Esophagus squamous epithelium (tissue), 4 donors: ENCODE measurements around the gene TECPR2.

Source experiments
- POLR2A ChIP-seq, 4 donors: fragments of 450-650 bp; IDR thresholded peaks; one replicate each; pipeline ENCODE4 v1.6.1; 2017; ENCODE audit warnings: antibody characterized with exemption in 4 of 4, mild to moderate bottlenecking in 4 of 4, moderate library complexity in 3 of 4
- TF ChIP-seq, protein P1 (sequence below), 6 experiments: fragments of 450-650 bp in 4 of 6; fragments of 200-600 bp in 2 of 6; sonication (generic) in 2 of 6; IDR thresholded peaks; one replicate each; pipeline ENCODE4 v1.5.1; 2016 to 2019; ENCODE audit warnings: antibody characterized with exemption in 6 of 6, mild to moderate bottlenecking in 4 of 6, moderate library complexity in 4 of 6

DNA sequence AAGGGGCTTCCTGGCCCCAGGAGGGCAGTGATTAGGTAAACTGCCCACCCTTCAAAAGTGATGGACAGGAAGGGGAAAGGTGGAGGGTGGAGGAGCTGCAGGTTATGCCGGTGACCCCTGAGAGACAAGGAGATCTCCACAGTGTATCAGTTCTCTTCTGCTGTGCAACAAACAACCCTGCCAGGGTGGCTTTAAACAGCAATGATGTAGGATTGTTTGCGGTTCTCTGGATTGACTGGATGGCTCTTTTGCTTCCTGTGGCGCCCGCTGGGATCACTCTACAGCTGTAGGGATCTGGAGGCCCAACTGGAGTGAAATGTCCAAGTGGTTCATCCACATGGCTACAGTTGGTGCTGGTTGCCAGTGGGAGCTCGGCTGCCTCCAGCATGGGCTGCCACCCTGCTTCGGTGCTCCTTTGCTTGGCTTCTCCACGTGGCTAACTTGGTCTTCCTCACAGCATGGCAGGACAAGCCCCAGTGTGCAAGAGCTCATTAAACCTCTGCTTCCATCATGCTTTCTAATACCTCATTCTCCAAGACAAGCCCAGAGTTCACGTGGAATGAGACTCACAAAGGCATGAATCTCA, 155.4 kb downstream of the TECPR2 start:
- TF ChIP-seq, protein P1, sequence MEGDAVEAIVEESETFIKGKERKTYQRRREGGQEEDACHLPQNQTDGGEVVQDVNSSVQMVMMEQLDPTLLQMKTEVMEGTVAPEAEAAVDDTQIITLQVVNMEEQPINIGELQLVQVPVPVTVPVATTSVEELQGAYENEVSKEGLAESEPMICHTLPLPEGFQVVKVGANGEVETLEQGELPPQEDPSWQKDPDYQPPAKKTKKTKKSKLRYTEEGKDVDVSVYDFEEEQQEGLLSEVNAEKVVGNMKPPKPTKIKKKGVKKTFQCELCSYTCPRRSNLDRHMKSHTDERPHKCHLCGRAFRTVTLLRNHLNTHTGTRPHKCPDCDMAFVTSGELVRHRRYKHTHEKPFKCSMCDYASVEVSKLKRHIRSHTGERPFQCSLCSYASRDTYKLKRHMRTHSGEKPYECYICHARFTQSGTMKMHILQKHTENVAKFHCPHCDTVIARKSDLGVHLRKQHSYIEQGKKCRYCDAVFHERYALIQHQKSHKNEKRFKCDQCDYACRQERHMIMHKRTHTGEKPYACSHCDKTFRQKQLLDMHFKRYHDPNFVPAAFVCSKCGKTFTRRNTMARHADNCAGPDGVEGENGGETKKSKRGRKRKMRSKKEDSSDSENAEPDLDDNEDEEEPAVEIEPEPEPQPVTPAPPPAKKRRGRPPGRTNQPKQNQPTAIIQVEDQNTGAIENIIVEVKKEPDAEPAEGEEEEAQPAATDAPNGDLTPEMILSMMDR (IDR thresholded peaks at IDR 0.05), result no peak
- TF ChIP-seq POLR2A (IDR thresholded peaks at IDR 0.05), result no peak
